WTC11 (cell line): ENCODE measurements around the gene CSRNP3.

ENCODE experiments used
- CTCF ChIP-seq: fragments of 200-600 bp; IDR thresholded peaks from 2 replicates; pipeline ENCODE4 v1.8.0; 2022; ENCODE audit warnings: antibody characterized with exemption
- FOXJ3 ChIP-seq: sonication (generic); formaldehyde crosslinking; IDR thresholded peaks from 2 replicates; pipeline ENCODE4 v1.9.0; 2021; ENCODE audit warnings: missing genetic modification reagents, mild to moderate bottlenecking, borderline replicate concordance
- GABPB1 ChIP-seq: sonication (generic); formaldehyde crosslinking; IDR thresholded peaks from 2 replicates; pipeline ENCODE4 v1.8.1; 2023; ENCODE audit warnings: mild to moderate bottlenecking, missing genetic modification reagents
- IRF2 ChIP-seq: sonication (generic); formaldehyde crosslinking; IDR thresholded peaks from 2 replicates; pipeline ENCODE4 v1.8.0; 2022; ENCODE audit warnings: low read depth, missing genetic modification reagents, borderline replicate concordance
- MAX ChIP-seq: sonication (generic); formaldehyde crosslinking; IDR thresholded peaks from 2 replicates; pipeline ENCODE4 v1.8.0; 2022; ENCODE audit warnings: mild to moderate bottlenecking, missing genetic modification reagents
- NR2C2 ChIP-seq: sonication (generic); formaldehyde crosslinking; IDR thresholded peaks from 2 replicates; pipeline ENCODE4 v1.8.0; 2022; ENCODE audit warnings: mild to moderate bottlenecking, missing genetic modification reagents
- STAT6 ChIP-seq: sonication (generic); formaldehyde crosslinking; conservative IDR thresholded peaks from 2 replicates; pipeline ENCODE4 v1.8.1; 2023; ENCODE audit warnings: mild to moderate bottlenecking, low read depth, missing genetic modification reagents, moderate library complexity
- ZNF121 ChIP-seq: sonication (generic); formaldehyde crosslinking; IDR thresholded peaks from 2 replicates; pipeline ENCODE4 v1.8.0; 2023; ENCODE audit warnings: missing genetic modification reagents
- ZNF416 ChIP-seq: fragments of 250-450 bp; sonication (Bioruptor Pico); IDR thresholded peaks from 2 replicates; pipeline ENCODE4 v1.9.0; 2021; ENCODE audit warnings: mild to moderate bottlenecking, inconsistent platforms
- ZNF423 ChIP-seq: fragments of 250-450 bp; sonication (Bioruptor Pico); IDR thresholded peaks from 2 replicates; pipeline ENCODE4 v2.1.2; 2022; ENCODE audit warnings: mild to moderate bottlenecking, moderate library complexity
- TF ChIP-seq, protein P1 (sequence below): sonication (generic); formaldehyde crosslinking; IDR thresholded peaks from 2 replicates; pipeline ENCODE4 v1.8.1; 2022; ENCODE audit warnings: low read depth, missing genetic modification reagents, borderline replicate concordance
- TF ChIP-seq, protein P2 (sequence below): sonication (generic); formaldehyde crosslinking; IDR thresholded peaks from 2 replicates; pipeline ENCODE4 v1.8.1; 2023; ENCODE audit warnings: mild to moderate bottlenecking, missing genetic modification reagents, borderline replicate concordance
- TF ChIP-seq, protein P3 (sequence below): sonication (generic); formaldehyde crosslinking; IDR thresholded peaks from 2 replicates; pipeline ENCODE4 v1.8.0; 2023; ENCODE audit warnings: missing genetic modification reagents, mild to moderate bottlenecking, borderline replicate concordance
- TF ChIP-seq, protein P4 (sequence below): fragments of 250-450 bp; sonication (Bioruptor Pico); IDR thresholded peaks from 2 replicates; pipeline ENCODE4 v1.9.0; 2021; ENCODE audit warnings: mild to moderate bottlenecking

GRCh38 chr2:165636959-165637358 lies 167.5 kb downstream of the CSRNP3 start:
- no peak for TF ChIP-seq CTCF
- TF ChIP-seq, protein P1, sequence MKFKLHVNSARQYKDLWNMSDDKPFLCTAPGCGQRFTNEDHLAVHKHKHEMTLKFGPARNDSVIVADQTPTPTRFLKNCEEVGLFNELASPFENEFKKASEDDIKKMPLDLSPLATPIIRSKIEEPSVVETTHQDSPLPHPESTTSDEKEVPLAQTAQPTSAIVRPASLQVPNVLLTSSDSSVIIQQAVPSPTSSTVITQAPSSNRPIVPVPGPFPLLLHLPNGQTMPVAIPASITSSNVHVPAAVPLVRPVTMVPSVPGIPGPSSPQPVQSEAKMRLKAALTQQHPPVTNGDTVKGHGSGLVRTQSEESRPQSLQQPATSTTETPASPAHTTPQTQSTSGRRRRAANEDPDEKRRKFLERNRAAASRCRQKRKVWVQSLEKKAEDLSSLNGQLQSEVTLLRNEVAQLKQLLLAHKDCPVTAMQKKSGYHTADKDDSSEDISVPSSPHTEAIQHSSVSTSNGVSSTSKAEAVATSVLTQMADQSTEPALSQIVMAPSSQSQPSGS (CRISPR knock-in tag), result no peak
- TF ChIP-seq FOXJ3 (CRISPR knock-in tag), result no peak
- no peak for TF ChIP-seq NR2C2 (CRISPR knock-in tag)
- TF ChIP-seq GABPB1 (CRISPR knock-in tag), result no peak
- TF ChIP-seq ZNF121, result no peak
- TF ChIP-seq ZNF423 (CRISPR knock-in tag), result no peak
- TF ChIP-seq, protein P2, sequence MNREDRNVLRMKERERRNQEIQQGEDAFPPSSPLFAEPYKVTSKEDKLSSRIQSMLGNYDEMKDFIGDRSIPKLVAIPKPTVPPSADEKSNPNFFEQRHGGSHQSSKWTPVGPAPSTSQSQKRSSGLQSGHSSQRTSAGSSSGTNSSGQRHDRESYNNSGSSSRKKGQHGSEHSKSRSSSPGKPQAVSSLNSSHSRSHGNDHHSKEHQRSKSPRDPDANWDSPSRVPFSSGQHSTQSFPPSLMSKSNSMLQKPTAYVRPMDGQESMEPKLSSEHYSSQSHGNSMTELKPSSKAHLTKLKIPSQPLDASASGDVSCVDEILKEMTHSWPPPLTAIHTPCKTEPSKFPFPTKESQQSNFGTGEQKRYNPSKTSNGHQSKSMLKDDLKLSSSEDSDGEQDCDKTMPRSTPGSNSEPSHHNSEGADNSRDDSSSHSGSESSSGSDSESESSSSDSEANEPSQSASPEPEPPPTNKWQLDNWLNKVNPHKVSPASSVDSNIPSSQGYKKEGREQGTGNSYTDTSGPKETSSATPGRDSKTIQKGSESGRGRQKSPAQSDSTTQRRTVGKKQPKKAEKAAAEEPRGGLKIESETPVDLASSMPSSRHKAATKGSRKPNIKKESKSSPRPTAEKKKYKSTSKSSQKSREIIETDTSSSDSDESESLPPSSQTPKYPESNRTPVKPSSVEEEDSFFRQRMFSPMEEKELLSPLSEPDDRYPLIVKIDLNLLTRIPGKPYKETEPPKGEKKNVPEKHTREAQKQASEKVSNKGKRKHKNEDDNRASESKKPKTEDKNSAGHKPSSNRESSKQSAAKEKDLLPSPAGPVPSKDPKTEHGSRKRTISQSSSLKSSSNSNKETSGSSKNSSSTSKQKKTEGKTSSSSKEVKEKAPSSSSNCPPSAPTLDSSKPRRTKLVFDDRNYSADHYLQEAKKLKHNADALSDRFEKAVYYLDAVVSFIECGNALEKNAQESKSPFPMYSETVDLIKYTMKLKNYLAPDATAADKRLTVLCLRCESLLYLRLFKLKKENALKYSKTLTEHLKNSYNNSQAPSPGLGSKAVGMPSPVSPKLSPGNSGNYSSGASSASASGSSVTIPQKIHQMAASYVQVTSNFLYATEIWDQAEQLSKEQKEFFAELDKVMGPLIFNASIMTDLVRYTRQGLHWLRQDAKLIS (CRISPR knock-in tag), result no peak
- TF ChIP-seq, protein P3, sequence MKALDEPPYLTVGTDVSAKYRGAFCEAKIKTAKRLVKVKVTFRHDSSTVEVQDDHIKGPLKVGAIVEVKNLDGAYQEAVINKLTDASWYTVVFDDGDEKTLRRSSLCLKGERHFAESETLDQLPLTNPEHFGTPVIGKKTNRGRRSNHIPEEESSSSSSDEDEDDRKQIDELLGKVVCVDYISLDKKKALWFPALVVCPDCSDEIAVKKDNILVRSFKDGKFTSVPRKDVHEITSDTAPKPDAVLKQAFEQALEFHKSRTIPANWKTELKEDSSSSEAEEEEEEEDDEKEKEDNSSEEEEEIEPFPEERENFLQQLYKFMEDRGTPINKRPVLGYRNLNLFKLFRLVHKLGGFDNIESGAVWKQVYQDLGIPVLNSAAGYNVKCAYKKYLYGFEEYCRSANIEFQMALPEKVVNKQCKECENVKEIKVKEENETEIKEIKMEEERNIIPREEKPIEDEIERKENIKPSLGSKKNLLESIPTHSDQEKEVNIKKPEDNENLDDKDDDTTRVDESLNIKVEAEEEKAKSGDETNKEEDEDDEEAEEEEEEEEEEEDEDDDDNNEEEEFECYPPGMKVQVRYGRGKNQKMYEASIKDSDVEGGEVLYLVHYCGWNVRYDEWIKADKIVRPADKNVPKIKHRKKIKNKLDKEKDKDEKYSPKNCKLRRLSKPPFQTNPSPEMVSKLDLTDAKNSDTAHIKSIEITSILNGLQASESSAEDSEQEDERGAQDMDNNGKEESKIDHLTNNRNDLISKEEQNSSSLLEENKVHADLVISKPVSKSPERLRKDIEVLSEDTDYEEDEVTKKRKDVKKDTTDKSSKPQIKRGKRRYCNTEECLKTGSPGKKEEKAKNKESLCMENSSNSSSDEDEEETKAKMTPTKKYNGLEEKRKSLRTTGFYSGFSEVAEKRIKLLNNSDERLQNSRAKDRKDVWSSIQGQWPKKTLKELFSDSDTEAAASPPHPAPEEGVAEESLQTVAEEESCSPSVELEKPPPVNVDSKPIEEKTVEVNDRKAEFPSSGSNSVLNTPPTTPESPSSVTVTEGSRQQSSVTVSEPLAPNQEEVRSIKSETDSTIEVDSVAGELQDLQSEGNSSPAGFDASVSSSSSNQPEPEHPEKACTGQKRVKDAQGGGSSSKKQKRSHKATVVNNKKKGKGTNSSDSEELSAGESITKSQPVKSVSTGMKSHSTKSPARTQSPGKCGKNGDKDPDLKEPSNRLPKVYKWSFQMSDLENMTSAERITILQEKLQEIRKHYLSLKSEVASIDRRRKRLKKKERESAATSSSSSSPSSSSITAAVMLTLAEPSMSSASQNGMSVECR, result no peak
- no peak for TF ChIP-seq IRF2 (CRISPR knock-in tag)
- TF ChIP-seq ZNF416, result no peak
- no peak for TF ChIP-seq MAX (CRISPR knock-in tag)
- TF ChIP-seq, protein P4, sequence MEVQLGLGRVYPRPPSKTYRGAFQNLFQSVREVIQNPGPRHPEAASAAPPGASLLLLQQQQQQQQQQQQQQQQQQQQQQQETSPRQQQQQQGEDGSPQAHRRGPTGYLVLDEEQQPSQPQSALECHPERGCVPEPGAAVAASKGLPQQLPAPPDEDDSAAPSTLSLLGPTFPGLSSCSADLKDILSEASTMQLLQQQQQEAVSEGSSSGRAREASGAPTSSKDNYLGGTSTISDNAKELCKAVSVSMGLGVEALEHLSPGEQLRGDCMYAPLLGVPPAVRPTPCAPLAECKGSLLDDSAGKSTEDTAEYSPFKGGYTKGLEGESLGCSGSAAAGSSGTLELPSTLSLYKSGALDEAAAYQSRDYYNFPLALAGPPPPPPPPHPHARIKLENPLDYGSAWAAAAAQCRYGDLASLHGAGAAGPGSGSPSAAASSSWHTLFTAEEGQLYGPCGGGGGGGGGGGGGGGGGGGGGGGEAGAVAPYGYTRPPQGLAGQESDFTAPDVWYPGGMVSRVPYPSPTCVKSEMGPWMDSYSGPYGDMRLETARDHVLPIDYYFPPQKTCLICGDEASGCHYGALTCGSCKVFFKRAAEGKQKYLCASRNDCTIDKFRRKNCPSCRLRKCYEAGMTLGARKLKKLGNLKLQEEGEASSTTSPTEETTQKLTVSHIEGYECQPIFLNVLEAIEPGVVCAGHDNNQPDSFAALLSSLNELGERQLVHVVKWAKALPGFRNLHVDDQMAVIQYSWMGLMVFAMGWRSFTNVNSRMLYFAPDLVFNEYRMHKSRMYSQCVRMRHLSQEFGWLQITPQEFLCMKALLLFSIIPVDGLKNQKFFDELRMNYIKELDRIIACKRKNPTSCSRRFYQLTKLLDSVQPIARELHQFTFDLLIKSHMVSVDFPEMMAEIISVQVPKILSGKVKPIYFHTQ (CRISPR knock-in tag), result no peak
- TF ChIP-seq STAT6, result no peak
